OCI-M1 (cell line): ENCODE measurements around the gene SPI1.

Experiments
- DNase-seq: peaks from one replicate; lab custom pipeline; 2025; lab: John Stamatoyannopoulos, UW

The SPI1 gene

DNA sequence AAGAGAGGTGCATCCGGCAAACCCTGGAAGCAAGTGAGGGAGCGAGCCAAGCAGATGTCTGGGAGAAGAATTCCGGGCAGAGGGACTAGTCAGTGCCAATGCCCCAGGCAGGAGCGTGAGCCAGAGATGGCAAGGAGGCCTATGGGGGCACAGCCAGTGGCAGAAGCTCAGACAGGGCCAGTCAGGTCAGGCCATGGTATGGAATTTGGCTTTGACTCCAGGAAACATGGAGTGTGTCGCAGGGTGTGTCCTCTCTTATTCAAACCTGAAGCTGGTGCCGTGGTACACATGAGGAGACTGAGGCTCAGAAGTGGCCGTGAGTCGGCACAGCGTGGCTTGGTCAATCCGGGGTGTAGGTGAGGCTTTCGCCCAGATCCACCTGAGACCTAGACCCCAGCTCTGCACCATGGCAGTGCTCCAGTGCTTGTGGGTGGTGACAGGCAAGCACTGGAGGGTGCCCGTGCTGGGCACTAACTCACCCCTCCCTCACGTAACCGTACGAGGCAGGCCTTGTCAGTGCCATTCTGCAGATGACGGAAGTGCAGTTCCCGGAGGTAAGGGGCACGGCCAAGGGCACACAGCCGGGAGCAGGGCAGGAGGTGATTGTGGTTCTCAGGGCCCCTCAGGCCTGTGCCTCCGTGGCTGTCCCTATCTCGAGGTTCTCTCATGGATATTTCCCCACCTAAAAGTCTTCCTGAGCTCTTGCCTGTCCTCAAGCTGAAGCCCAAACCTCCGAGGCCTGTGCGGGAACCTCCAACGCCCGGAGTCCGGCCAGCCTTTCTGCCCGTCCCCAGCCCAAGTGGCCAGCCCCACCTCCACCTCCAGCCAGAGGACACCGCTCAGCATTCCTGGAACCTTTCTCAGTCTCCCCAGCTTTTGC, 10.6 kb upstream of the SPI1 start:
- DNase-seq = no peak

GRCh38 chr11:47387944-47388696, 9.8 kb upstream of the SPI1 start:
- no peak for DNase-seq

- DNase-seq = no peak
These were observed 6.2 kb upstream of the SPI1 start for GRCh38 chr11:47384498-47384897.

- DNase-seq = no peak
These were observed 4.7 kb upstream of the SPI1 start for GRCh38 chr11:47383071-47383470.

DNA sequence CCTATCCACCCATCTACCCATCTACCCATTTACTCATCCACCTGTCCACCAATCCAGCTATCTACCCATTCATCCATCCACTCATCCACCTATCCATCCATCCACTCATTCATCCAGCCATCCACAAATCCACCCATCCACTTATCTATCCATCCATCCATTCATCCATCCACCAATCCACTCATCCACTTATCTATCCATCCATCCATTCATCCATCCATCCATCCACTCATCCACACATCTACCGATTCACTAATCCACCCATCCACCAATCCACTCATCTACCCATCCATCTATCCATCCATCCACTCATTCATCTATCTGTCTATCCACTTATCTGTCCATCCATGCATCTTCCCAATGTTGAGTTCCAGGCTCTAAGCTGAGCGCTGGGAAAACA, 1.7 kb upstream of the SPI1 start:
- no peak for DNase-seq

- no peak for DNase-seq
These were observed 970 bp upstream of the SPI1 start for GRCh38 chr11:47379317-47379716.

DNA sequence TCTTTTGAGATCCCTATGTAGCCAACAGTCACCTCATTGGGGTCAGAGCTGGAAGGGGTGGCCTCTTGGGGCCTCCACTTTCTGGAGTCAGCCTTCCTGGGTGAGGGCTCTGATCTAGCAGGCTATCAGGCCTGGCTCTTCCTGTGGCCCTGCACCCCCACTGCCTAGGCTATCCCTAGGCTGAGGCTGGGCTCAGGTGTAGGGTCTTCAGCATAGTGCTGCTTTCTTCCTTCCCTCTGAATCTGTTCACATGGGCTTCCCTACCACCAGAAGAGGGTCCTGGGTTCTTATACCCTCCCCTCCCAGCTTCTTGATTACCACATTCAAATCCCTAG, 456 bp upstream of the SPI1 start:
- no peak for DNase-seq

- peak; percentile 64 for DNase-seq
These were observed 757 bp downstream of the SPI1 start for GRCh38 chr11:47377571-47378009.

DNA sequence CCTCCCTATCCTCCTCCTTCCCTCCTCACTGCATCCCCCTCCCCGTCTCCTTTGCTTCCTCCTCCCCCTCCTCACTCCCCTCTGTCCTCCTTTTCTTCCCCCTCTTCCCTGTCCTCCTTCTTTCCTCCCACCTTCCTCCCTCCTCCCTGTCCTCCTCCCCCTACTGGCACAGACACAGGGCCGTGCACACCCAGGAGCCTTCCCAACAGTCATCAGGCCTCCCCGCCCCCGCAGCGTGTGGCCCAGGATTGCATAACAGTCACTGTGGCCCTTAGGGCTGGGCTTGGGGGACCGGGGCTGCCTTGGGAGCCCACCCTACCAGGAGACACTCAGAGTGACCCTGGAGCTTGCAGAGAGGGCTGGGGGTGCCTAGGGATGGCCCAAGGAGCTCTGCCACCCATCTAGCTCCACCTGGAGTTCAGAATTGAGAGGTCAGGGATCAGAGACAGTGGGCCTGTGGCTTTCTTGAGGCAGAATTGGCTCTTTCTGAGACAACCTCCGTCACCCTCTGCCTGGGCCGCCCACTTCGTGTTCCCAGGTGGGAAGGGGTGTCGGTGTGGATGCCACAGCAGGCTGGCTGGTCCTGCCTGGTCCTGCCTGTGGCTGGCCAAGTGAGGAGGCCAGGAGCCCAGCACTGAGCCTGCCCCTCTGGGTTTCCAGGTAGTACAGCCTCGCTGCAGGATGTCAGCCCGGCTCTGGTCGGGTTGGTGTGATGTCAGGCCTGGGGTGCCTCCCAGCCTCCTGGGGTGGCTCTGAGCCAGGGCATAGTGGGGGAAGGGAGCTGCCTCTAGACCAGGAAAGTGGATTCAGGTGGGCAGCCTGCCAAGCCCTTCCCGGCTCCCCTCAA, 1.6 kb downstream of the SPI1 start:
- DNase-seq = peak; percentile 86

DNA sequence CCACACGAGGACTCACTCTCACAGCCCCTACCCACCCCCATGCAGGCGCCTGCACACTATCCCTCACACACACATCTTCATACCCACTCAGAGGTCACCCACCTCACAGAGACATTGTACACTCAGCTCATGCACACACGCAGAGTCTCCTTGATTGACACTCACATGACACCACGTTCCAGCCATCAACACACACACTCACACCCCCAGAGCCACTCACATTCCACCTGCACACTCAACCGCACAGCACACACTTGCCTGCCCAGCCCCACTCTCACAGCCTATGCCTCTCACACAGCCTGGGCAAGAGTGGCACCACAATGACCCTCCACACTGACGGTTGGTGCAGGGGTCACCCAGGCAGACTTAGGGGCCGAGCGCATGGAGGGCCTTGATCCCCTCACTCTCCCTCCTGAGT, 2.2 kb downstream of the SPI1 start:
- DNase-seq = no peak

DNA sequence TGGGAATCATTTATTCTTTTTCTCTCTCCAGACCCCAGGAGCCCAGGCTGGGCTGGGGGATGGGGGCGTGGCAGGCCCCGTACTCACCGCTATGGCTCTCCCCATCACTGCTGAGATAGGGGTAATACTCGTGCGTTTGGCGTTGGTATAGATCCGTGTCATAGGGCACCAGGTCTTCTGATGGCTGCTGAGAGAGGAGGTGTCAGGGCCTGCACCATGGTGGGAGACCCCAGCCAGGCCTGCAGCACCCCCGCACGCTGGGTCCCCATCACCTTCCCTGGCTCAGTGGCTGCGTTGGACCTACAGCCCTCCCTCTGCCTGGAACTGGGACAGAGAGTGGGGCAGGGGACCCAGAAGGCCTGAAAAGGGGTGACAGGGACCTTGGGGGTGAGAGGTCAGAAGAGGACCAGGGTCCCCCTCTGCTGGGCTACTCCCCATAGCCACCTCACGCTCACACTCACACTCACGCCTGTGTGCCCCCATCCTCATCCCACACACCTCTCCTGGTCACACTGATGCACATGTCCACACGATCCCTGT, 2.7 kb downstream of the SPI1 start:
- no peak for DNase-seq

GRCh38 chr11:47375020-47375419, 3.3 kb downstream of the SPI1 start:
- DNase-seq = no peak

DNA sequence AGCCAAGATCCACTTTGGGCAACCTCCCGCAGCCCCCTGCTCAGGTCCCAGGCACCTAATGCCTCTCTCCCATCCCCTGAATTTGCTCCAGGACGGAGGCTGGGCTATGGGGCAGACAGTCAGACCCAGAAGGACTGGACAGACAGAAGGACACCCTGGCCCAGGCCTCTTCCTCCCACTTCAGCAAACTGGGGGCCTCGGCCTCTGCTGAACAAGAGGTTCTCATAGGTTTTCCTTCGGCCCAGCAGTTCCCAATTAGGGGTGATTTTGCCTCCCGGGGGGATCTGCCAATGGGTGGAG, 3.7 kb downstream of the SPI1 start:
- DNase-seq = no peak

GRCh38 chr11:47373876-47374719, 4.2 kb downstream of the SPI1 start:
- DNase-seq = peak; percentile 74

DNA sequence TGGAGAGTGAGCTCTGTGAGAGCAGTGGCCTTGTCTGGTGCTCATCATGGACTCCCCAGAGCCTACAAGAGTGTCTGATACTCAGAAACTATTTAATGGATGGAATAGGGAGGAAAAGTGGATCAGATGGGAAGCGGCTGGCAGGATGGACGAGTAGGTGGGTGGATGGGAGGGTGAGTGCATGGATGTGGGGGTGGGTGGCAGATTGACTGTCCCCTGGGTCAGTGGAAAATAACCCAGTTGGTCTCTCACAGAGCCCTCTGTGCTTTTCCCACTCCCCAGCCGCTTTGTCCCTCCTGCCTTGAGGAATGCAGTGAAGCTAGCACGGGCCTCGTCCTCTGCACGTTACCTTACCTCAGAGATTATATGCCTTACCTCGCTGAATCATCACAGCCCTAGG, 5.9 kb downstream of the SPI1 start:
- DNase-seq = no peak

DNA sequence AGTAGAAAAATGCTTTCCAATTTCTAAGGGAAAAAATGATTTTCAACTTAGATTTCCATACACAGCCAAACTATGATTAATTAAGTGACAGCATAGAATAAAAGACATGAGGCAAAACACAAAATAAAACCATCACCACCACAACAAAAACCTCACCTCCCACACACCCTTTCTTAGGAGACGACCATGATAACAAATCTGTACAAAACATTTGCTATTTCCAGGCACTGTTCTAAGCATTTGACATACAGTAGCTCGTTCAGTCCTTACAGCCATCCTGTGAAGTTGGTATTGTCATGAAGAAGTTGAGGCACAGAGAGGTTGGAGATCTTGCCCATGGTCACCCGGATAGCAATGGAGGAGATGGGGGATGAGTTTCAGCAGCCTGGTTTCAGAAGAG, 8.7 kb downstream of the SPI1 start:
- peak; percentile 48 for DNase-seq

DNA sequence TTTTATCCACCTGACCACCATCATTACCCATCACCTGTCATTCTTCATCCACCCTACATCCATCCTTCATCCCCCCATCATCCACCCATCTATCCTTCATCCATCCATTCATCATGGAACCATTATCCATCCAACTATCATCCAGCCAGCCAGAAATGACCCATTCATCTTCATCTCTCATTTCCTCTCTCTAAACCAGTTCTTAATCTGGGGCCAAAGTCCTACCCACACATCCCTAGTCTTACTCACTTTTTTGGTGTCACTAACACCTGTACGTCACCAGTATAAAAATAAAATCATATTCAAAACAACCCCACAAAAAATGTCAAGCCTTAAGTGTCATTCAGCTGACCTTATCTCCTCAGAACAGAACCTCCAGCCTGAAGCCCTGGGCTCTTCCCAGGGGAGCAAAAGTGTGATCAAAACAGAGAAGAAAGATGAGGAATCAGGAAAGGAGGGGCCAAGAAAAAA, 12.3 kb downstream of the SPI1 start:
- DNase-seq = no peak

- DNase-seq = no peak
These were observed 16.9 kb downstream of the SPI1 start for GRCh38 chr11:47361419-47361818.

DNA sequence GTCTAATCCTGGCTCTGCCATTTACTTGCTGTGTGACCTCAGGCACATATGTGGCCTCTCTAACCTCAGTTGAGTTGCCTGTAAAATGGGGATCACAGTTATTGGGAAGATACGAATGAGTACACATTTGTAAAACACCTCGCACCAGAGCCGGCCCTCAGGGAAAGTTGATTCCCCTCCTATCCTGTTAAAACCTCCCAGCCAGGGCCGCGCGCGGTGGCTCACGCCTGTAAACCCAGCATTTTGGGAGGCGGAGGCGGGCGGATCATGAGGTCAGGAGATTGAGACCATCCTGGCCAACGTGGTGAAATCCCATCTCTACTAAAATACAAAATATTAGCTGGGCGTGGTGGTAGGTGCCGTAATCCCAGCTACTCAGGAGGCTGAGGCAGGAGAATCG, 18.0 kb downstream of the SPI1 start:
- no peak for DNase-seq

- DNase-seq = no peak
These were observed 18.8 kb downstream of the SPI1 start for GRCh38 chr11:47359586-47359985.

DNA sequence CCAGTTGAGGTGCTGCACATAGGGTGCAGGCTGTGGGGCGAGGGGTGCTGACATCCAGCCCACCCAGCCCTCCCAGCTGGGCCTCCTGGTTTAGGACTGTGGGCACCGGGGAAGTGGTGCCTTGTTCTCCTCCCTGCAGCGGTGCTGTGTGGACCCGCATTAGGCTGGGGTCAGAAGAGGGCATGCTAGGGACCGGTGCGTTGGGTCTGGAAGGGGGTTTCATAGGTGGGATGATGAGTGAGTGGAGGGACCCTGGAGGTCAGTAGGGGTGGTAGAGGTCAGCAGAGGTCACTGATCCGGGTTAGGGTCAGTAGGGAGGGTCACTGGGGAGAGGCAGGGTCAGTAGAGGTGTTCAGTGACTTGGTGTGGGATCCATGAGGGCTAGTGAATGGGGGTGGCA, 19.2 kb downstream of the SPI1 start:
- no peak for DNase-seq

DNA sequence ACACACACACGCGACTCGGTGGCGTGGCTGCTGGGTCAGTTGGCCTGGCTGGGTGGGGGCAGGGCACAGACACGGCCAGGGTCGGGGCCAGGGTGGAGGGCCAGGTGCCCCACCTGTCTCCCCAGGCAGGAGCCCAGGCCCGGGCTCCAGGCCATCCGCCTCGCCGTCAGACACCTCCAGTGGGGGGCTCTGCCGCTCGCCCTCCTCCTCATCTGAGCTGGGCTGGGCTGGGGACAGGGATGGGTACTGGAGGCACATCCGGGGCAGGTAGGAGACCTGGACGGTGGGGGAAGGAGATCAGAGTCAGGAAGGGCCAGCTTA, 19.7 kb downstream of the SPI1 start:
- no peak for DNase-seq
